HG03196 (cell line): Measurements from ENCODE around the gene ADAMTSL5.

Source experiments
- ATAC-seq: cut with Tn5 transposase; IDR thresholded peaks from one replicate; pipeline ENCODE4 v1.9.1; 2021; ENCODE audit not compliant: unreplicated experiment

Gene ADAMTSL5

DNA sequence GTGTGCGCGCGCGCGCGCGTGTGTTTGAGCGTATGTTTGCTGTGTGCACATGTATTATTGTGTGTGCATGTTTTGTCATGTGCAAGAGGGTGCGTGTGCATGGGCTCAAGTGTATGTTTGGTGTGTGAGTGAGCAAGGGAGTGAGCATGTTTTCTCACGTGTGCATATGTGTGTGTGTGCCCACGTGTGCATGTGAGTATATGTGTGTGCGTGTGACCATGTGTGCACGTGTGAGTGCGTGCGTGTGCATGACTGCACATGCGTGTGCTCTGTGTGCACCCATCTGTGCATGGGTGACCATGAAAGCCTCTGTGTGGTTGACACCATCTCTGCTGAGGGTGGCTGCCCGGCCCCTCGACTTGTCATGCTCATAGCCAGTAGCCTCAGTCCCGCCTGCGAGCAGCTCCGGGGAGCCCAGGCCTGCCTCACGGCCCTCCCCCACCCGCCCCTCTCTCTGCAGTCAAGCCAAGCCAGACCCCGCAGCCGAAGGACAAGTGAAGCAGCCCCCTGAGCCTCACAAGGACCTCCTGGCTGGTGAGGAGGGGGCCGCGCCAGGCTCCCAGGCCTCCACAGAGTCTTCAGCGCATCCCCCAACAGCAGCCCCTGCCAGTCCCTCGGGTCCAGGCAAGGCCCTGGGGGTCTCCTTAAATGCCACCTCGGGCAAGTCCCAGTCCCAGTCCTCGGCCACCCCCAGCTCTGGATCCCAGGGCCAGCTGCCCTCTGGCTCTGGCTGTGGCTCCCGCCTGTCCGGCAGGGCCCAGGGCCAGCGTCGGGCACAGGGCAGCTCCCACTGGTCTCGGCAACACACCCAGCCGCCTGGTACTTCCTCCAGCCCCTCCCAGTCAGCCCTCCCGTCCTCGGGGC lies 15.9 kb downstream of the ADAMTSL5 start:
- ATAC-seq = no peak

DNA sequence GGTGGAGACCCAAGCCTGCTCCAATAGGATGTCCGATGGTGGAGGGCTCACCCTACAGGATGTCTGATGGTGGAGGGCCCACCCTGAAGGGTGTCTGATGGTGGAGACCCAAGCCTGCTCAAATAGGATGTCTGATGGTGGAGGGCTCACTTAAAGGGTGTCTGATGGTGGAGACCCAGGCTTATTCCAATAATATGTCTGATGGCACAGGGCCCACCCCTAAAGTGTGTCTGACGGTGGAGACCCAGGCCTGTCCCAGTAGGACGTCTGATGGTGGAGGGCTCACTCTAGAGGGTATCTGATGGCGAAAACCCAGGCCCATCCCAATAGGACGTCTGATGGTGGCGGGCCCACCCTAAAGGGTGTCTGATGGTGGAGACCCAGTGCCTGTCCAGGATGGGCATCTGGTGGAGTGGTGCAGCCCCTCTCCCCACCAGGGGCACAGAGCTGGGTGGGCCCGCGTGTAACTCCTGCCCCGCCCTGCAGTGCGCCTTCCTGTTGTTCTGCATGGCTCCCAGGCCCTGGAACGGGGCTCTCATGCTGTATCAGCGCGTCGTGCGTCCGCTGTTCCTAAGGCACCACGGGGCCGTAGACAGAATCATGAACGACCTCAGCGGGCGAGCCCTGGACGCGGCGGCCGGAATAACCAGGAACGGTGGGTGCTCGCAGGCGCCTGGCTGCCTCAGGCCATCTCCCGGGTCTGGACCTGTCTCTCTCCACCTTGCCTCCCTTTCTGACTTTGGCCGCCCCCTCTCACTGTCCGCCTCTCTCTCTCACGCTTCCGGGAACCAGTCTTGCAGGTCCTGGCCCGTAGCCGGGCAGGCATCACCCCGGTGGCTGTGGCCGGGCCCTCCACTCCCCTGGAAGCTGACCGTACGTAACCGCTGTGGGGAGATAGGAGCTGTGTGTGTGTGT lies 16.8 kb downstream of the ADAMTSL5 start:
- ATAC-seq = no peak

DNA sequence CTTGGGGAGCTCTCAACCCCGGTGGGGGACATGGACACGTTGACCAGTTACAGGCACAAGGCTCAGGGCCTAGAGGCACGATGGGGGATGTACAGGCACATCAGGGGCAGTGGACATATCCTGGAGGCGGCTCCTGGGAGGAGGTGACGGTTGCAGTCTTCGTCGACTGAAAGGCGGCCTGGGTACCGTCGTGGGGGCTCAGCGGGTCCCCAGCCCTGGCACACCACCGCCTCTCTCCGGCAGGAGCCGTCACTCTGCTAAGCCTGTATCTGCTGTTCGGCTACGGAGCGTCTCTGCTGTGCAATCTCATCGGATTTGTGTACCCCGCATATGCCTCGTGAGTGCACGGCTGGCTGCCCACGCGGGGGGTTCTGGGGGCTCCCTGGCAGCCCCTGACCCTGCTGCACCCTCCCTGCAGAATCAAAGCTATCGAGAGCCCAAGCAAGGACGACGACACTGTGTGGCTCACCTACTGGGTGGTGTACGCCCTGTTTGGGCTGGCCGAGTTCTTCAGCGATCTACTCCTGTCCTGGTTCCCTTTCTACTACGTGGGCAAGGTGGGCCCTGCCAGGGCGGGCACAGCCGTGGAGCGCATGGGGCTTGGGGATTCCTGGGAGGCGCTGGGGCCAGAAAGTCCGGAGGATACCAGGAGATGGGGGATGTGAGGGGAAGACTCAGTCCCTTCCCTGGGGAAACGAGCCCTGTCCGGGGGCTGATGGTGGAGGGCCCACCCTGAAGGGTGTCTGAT lies 17.6 kb downstream of the ADAMTSL5 start:
- no peak for ATAC-seq

- no peak for ATAC-seq
Measured at GRCh38 chr19:1494115-1494815, 18.6 kb downstream of the ADAMTSL5 start.

DNA sequence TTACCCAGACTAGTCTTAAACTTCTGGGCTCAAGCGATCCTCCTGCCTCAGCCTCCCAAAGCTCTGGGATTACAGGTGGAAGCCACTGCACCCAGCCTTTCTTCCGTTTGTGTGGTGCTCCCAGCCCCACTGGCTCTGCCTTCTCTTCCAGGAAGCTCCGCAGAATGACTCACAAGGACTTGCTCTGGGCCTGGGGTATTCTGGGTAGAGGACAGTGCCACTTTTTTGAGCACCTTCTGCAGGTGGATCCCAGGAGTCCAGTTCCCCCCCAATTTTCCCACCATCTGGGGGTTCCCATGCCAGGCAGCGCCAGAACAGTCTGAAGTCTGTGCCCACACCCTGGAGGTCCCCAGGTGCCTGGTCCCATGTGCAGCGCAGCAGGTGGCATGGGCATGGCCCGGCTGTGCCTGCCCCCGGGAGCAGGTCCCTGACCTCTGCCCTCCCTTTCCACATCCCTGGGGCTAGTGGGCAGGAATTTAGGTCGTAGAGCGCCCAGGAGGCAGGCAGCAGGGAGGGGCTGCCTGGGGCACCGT lies 20.3 kb downstream of the ADAMTSL5 start:
- no peak for ATAC-seq

- no peak for ATAC-seq
Measured at GRCh38 chr19:1491849-1492170, 21.0 kb downstream of the ADAMTSL5 start.

DNA sequence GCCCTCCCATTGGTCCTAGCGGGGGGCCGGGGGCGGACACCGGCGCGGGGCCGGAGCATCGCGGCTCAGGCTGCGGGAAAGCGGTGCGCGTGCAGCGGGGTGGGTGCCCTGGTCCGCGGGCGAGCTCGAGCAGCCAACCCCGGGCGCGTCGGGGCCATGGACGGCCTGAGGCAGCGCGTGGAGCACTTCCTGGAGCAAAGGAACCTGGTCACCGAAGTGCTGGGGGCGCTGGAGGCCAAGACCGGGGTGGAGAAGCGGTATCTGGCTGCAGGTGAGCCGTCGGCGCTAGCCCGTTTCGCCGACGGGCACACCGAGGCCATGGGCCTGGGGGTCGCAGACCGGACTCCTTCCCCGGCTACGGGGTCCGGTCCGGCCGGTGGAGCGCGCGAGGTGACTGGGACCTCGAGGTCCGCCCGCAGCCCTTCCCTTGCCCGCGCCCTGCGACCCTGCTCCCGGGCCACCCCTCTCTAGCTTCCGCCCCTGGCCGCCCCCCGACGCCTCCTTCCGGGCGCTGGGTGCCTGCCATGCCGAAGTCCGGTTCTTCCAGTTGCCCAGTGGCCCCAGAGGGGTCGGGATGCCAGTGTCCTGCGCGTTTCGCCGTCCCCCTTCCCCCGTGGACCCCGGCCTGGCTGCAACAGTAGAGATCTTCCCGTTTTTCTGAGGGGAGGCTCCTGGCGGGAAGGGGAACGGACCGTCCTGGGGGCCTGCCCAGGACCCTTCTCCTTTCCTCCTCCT lies 21.5 kb downstream of the ADAMTSL5 start, which contains the start of gene REEP6:
Gene REEP6, plus strand, starts transcription at position 68 of the 735 bp plus-strand sequence. Its CDS starts 89 bp downstream, at position 157.
- no peak for ATAC-seq

GRCh38 chr19:1490311-1491113 lies 22.3 kb downstream of the ADAMTSL5 start, which contains the start of gene PCSK4:
PCSK4 (minus strand) TSS chr19:1490350; CDS start chr19:1490346, 4 bp downstream.
- peak; percentile 73 for ATAC-seq

GRCh38 chr19:1489463-1490310 lies 23.1 kb downstream of the ADAMTSL5 start:
- no peak for ATAC-seq

DNA sequence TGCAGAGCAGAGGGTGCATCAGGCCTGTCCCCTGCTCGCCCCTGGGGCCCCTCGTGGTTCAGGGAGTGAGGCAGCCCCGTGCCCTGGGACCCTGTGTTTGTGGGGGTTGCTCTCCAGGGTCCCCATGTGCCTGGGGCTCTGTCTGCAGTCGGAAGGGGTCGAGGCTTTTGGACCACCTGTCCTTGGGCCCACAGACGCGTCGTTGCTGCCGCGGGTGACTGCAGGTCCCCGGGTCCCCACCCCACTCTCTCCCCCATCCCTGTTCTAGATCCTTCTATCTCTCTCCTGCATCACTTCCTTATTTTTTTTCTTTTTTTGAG lies 24.6 kb downstream of the ADAMTSL5 start:
- ATAC-seq = no peak

DNA sequence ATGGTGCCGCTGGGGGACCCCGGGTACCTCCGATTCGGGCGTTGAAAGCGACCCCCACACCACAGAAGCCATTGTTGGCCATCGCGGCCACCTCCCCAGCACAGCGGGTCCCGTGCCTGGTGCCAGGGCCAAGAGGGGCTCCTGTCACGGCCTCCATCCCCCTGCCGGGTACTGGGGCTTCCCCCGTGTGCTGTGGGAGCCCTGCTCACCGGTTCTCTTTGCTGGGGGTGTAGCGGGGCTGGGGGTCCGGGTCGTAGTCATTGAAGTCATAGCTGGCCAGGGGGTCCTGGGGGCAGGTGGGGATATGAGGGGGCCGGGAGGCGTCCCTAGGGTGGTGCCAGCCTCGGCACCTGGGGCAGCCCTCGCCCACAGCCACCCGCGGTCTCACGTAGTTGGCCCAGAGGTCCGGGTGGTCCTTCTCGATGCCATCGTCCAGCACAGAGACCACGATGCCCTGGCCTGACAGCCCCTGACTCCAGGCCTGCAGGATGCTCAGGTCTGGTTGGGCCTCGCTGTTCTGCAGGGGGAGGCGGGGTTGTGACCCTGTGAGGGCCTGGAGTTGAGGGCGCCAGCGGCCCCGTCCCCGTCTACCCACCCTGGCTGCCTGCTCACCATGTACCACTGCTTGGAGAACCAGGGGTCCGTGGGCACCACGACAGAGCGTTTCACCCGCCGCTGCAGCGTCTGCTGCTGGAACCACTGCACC lies 25.1 kb downstream of the ADAMTSL5 start:
- no peak for ATAC-seq

DNA sequence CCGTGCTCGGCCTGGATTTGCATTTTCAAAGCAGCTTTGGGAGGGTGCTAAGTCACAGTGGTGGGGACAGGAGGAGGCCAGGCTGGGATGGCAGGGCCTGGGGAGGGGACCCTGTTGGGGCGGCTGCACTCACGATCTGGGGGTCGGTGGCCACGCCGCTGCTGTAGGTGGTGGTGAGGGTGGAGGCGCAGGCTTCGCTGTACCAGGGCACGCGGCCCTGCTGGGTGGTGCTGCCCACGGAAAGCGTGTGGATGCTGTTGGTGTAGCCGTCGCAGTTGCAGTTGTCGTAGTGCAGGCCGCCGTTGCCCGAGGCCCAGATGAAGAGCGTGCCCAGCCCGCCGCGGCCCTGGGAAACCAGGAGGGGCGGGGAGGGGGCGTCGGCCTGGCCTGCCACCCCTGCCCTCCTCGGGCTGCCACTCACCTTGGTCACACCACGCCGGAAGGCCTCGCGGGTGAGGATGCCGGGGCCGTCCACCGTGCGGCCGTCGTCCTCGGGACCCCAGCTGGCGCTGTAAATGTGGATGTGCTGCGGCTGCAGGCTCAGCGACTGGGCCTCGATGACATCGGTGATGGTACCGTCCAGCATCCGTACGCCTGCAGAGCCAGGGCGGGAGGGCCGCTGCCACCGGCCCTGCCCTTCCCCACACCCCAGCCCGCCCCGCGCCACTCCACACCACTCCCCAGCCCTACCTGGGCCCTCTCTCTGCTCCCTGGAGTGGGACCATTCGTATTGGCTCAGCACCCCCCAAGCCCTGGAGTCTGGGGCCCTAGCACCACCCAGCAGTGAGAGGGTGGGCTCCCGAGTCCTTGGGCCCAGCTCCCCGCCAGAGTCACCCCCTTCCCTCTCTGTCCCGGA lies 25.9 kb downstream of the ADAMTSL5 start:
- ATAC-seq = no peak

DNA sequence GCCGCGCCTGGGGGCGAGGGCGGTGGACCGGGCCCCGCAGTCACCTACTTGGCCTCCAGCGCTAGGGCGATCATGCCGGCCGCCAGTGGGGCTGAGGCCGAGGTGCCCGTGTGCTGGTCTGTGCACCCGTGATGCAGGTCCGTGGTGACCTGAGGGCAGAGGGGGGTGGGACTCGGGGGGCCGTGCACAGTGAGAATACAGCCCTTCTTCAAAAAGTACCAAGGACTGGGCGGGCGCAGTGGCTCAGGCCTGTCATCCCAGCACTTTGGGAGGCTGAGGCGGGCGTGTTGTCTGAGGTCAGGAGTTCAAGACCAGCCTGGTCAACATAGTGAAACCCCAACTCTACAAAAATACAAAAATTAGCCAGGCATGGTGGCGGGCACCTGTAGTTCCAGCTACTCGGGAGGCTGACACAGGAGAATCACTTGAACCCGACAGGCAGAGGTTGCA lies 28.8 kb downstream of the ADAMTSL5 start:
- no peak for ATAC-seq

DNA sequence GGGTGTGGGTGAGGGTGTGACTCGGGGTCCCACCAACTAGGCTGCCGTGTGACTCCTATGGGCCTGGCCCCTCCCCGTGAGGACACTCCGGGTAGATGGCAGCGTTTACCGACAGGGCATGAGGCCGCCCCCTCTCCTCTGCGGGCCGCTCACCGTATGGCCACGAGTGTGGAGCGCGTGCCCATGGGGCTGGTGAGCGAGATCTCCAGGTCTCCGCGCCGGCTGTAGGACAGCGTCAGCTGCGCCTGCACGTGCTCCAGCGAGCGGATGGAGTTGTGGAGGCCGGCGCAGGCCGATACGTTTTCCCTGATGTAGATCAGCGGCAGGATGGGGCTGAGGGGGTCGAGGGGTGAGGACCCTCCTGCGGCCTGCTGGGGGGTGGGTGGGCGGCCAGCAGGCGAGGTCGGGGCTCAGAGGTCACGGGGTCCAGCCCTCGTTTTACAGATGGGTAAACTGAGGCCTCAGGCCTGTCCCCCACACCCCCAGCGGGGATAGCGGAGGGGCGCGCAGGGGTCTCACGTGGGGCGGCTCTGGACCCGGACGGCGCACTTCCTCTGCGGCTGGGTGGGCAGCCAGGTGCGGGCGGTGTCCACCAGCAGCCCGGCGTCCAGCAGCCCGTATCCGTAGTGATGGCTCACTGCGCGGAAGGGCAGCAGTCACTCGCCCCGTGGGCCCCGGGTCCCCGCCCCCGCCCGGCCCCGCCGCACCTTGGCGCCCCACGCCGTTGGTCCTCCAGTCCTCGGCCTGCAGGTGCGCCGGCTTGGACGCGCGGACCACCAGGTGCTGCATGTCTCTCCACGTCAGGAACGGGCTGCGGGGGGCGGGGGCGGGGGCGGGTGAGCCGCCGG lies 29.5 kb downstream of the ADAMTSL5 start:
- no peak for ATAC-seq

DNA sequence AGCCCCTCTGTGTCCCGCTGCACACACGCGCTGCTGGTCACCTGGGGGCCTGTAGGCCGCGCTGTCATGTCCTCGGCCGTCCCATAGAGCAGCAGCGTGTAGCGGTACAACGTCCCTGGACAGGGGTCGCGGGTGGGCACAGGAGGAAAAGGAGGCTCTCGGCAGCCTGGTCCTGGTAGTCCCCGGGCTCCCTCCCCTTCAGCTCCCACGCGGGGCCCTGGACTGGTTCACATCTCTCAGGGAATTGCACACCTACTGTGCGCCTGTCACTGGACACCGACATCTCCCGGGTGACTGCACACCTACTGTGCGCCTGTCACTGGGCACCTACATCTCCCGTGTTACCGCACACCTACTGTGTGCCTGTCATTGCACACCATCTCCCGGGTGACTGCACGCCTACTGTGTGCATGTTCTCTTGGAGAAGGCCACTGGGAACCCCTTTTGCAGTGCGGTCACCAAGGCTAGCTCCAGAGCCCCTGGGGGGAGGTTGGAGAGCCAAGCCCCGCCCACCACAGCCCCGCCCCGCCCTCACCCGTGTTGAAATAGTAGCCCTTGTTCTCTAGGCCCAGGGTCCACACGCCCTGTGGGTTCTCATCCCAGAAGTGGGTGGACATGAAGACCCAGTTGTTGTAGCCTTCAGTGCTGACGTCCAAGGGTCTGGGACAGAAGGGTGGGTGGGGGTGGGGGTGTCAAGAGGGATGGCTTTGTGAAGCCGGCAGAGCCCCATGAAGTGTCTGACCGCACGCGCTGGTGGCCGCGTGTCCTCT lies 30.3 kb downstream of the ADAMTSL5 start:
- no peak for ATAC-seq
